Stimulated activated CD4-positive, alpha-beta T cell treated with anti-CD3 and anti-CD28 coated beads, Interleukin-12 subunit alpha, Interleukin-12 subunit beta, amount 100 ng/mL, for 48 hours (primary cell): ENCODE results near the gene LRRC25.
"Not testable (repeated sequence)": the region's sequence is repeated elsewhere in the genome, so short reads cannot be mapped to it uniquely, and the experiment has no call there.

Experiments
- DNase-seq, 3 donors: peaks; one replicate each; pipeline ENCODE4 v3.0.0-alpha.2; 2020; ENCODE audit warnings: low read depth in 2 of 3, low spot score in 1 of 3

LRRC25 gene

DNA sequence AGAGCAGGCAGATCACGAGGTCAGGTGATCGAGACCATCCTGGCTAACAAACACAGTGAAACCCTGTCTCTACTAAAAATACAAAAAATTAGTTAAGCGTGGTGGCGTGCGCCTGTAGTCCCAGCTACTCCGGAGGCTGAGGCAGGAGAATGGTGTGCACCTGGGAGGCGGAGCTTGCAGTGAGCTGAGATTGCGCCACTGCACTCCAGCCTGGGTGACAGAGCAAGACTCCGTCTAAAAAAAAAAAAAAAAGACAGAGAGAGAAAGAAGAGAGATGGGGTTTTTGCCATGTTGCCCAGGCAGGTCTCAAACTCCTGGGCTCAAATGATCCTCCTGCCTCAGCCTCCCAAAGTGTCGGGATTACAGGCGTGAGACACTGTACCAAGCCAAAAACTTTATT lies 8.3 kb upstream of the LRRC25 start:
- DNase-seq: not testable (repeated sequence)

DNA sequence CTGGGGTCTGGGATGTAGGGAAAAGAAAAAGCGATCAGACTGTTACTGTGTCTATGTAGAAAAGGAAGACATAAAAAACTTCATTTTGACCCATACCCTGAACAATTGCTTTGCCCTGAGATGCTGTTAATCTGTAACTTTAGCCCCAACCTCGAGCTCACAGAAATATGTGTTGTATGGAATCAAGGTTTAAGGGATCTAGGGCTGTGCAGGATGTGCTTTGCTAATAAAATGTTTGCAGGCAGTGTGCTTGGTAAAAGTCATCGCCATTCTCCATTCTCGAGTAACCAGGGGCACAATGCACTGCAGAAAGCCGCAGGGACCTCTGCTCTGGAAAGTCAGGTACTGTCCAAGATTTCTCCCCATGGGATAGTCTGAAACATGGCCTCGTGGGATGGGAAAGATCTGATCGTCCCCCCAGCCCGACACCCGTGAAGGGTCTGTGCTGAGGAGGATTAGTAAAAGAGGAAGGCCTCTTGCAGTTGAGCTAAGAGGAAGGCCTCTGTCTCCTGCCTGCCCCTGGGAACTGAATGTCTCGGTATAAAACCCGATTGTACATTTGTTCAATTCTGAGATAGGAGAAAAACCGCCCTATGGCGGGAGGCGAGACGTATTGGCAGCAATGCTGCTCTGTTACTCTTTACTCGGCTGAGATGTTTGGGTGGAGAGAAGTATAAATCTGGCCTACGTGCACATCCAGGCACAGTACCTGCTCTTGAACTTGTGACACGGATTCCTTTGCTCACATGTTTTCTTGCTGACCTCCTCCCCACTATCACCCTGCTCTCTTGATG lies 5.2 kb upstream of the LRRC25 start:
- not testable (repeated sequence) for DNase-seq

DNA sequence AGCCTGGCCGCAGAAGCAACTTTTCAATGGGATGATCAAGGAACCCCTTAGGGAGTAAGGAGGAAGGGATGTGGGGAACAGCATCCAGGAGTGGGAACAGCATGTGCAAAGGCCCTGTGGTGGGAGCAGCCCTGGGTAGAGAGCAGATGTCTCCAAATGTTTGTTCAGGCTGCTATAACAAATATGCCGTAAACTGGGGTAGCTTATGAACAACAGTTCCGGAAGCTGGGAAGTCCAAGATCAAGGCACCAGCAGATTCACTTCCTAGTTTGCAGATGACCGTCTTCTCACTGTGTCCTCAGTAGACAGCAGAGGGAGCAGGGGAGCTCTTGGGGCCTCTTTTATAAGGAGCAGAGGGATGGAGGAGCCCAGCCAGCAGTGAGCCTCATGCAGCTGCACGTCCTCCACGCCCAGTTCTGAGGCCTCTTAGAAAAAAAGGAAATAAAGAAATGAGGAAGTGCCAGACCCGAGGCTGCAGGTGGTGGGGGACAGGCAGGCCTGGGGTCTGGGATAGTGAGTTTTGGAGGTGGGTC lies 4.2 kb upstream of the LRRC25 start:
- DNase-seq: no peak

DNA sequence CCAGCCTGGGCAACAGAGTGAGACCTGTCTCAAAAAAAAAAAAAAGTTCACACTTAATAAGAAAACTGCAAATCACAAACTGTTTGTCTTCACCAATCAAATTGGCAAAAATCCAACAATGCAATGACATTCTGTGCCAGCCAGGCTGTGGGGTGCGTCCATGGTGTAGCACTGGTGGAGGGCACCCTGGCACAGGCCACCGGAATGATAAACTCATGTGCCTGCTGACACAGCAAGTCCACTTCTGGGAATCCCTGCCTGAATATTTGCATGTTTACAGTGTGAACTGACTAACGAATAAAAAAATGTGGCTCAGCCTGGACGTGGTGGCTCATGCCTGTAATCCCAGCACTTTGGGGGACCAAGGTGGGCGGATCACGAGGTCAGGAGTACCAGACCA lies 1.6 kb upstream of the LRRC25 start:
- no peak for DNase-seq

DNA sequence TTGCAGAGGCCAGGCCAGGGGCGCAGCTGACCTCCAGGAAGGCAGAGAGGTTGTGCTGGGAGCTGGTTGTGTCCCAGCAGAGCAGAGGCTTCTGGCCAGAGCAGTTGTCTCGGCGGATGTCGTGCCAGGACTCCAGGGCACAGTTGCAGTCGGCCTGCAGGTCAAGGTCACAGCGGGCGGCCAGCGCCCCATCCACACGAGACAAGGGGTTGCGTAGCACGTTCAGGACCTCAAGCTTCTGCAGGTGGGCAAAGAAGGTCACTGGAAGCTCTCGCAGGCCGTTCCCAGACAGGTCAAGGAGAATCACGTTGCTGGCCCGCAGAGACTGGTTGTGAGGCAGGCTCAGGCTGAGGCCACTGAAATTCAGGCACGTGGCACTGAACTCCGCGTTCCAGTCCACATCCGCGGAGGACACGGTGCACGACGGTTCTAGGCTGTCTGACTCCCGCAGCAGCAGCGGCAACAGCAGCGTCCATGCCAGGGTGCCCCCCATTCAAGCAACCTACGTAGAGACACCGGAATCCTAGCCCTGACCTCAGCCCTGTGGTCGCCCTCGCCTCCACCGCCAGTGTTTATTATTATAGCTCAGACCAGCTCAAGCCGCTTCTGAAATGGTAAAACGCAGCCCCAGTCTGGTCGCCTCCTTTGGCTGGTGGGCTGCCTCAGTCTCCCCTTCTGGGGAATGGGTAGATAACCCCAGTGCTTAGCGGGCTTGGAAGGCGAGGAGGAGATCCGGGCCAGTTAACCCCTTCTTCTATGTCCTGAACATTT lies 766 bp downstream of the LRRC25 start:
- no peak for DNase-seq

DNA sequence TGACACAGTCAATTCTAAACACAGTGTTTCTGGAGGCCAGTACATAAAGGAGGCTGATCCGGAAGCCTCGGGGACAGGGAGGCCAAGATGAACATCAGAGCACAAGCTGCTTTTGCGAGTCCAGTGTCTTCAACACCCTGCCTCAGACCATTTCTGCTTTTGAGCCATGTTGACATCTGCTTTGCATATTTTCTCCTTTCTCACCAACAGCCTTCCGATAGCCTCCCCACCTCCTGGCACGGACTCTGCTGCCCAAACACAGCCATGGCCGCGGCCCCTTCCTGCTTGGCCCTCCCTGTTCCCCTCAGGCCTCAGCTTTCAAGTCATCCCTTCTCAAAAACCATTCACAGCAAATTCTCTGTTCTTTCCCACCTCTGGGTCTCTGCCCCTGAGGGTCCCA lies 3.6 kb downstream of the LRRC25 start:
- no peak for DNase-seq

DNA sequence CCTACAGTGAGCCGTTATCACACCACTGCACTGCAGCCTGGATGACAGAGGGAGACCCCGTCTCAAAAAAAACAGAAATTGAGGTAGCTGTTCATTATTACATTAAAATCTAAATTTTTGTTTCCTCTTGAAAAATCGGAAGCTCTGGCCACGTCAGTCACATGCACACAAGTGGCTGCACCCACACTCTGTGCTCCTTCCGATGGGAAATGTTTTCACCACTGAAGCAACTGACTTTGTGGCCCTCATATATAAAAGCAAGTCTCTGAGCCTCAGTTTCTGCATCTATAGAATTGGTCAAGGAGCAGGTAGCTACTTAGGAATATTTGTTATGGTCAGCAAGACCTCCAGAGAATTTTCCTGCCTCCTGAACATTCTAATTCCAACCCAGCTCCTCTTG lies 4.5 kb downstream of the LRRC25 start:
- no peak for DNase-seq

DNA sequence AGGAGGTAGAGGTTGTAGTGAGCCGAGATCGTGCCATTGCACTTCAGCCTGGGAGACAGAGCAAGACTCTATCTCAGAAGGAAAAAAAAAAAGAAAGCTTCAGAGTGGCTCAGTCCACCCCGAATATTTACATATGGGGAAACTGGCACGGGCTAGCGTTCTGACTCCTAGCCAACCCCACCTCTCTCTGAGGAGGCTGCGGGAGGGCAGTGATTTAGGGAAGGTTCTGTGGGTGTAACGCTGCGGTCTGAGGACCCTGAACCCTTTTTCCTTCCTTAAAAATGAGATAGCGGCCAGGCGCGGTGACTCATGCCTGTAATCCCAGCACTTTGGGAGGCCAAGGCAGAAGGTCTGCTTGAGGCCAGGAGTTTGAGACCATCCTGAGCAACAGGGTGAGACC lies 5.0 kb downstream of the LRRC25 start:
- DNase-seq: no peak

DNA sequence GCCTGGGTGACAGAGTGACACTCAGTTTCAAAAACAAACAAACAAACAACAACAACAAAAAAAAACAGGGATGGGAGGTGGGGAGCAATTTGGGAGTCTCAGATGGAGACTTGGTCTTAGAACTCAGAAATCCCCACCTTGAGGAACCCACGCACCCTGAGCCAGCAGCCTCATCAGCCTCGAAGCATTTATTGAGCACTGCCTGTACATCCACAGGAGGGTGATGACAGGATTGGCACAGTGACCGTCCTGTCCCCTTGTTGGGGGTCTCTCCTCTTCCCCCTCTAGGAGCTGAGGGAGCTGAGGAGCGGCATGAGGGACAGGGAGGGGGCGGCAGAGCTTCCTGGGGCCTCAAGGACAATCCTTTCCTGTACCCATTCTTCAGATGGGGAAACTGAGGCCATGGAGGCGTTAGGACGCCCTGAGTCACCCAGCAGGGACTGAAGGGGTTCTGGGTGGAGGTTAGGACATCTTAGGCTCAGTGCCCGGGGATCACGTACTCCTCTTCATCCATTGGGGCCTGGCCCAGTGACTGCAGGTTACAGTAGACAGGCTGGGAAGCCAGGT lies 5.8 kb downstream of the LRRC25 start:
- DNase-seq: no peak

DNA sequence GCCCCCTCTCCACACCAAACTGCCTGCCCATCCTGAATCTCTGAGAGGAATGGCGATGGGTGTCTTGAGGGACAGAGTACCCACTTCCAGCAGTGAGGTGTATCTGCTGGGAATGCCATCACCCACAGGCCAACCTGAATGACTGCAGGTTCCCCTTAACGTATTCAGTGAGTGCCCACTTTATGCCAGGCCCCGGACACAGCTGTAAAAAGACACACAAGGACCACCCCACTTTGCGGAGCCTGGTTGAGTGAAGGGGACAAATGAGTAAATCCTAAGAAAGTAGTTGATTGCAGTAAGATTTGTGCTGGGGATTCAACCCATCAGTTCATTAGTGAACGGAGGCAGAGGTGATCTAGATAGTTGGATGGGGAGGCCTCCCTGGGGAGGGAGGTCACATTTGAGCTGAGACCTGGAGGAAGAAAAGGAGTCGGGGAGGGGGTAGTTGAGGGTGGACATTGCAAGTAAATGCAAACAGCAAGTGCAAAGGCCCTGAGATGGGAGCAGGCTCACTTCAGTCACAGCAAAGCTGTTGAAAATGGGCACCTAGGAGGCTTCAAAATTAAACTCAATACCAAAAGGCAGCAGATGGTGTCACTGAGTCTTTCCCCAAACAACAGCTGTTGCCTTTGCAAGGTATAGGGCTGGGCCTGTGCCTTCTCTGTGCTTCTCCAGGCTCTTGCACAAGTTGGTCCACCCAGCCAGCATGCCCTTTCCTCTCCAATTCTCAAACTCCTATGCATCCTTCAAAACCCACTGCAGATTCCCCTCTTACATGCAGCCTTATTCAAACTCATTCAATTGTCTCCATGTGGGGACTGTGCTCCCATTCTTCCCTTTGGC lies 7.1 kb downstream of the LRRC25 start:
- no peak for DNase-seq

DNA sequence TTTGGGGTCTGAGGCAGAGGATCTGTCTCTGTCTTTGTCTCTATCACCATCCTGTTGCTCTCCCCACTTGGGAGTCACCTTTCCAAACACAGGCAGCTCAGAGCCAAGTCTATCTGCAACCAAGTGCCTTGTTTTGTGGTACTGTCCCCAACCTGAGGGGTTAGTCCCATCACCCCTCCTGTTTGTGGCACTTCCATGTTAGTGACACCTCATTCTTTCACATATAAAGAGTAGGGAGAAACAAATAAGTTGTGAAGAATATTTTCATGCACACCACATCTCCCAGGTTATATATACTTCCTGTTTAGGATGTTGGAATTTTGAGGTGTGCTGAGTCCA lies 7.7 kb downstream of the LRRC25 start:
- DNase-seq: no peak

DNA sequence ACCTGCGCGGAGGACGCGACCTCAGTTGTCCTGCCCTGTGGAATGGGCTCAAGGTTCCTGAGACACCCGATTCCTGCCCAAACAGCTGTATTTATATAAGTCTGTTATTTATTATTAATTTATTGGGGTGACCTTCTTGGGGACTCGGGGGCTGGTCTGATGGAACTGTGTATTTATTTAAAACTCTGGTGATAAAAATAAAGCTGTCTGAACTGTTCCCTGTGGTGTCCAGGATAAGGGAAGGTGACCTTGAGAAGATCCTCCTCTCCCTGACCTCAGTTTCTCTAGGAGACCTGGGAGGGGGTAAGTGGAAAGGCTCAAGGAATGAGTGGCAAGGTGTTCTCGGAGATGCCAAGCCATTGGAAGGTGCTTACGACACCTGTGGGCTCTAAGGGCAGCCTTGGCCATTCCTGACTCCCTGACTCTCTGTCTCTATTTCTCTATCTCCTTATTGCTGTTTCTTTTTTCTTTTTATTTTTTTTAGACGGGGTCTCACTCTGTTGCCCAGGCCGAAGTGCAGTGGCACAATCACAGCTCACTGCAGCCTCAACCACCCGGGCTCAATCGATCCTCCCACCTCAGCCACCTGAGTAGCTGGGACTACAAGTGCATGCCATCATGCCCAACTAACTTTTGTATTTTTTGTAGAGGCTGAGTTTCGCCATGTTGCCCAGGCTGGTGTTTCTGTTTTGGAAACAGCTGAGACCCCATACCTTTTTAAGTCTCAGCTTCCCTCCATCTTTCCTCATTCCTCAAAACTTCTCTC lies 8.3 kb downstream of the LRRC25 start:
- DNase-seq: no peak

DNA sequence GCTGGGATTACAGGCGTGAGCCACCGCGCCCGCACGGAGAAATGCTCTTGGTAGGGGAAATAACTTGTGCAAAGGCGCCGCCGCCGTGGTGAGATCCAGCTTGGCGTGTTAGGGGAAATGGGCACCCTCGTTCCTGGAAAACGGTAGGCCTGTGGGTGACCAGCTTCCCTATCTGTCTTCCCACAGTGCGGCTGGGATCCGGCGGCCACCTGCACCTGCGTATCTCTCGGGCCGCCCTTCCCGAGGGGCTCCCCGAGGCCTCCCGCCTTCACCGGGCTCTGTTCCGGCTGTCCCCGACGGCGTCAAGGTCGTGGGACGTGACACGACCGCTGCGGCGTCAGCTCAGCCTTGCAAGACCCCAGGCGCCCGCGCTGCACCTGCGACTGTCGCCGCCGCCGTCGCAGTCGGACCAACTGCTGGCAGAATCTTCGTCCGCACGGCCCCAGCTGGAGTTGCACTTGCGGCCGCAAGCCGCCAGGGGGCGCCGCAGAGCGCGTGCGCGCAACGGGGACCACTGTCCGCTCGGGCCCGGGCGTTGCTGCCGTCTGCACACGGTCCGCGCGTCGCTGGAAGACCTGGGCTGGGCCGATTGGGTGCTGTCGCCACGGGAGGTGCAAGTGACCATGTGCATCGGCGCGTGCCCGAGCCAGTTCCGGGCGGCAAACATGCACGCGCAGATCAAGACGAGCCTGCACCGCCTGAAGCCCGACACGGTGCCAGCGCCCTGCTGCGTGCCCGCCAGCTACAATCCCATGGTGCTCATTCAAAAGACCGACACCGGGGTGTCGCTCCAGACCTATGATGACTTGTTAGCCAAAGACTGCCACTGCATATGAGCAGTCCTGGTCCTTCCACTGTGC lies 9.1 kb downstream of the LRRC25 start:
- peak; percentile 53 to 83 (median 73) for DNase-seq

DNA sequence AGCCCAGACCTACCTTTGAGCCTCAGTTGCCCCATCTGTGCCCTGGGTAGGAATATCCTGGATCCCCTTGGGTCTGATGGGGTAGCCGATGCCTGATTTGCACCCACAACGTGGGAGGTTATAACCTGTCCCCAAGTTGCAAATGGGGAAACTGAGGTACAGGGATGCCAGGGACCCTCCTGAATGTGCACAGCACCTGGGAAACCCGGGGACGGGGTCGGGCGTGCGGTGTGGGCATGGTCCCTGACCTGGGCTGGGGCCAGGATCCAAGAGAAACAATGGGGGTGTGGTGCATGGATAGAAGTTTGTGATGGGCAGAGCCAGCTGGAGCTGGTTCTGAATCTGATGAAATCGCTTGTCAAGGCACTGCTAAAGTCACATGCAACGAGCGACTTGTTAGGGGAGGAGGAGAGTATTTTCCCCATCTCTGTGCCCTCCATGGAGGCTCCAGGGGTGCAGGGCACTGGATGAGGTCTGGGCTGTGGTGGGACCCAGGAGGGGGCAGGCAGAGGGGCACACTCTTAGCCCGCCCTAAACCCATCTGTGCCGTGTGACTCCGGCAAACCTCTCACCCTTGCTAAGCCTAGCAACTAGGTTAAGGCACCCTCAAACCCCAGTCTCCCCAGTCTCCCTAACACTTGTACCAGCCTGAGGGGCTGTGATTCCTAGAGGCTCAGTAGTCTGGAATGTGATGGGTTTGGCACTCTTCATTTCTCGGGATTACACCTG lies 10.7 kb downstream of the LRRC25 start:
- no peak for DNase-seq

DNA sequence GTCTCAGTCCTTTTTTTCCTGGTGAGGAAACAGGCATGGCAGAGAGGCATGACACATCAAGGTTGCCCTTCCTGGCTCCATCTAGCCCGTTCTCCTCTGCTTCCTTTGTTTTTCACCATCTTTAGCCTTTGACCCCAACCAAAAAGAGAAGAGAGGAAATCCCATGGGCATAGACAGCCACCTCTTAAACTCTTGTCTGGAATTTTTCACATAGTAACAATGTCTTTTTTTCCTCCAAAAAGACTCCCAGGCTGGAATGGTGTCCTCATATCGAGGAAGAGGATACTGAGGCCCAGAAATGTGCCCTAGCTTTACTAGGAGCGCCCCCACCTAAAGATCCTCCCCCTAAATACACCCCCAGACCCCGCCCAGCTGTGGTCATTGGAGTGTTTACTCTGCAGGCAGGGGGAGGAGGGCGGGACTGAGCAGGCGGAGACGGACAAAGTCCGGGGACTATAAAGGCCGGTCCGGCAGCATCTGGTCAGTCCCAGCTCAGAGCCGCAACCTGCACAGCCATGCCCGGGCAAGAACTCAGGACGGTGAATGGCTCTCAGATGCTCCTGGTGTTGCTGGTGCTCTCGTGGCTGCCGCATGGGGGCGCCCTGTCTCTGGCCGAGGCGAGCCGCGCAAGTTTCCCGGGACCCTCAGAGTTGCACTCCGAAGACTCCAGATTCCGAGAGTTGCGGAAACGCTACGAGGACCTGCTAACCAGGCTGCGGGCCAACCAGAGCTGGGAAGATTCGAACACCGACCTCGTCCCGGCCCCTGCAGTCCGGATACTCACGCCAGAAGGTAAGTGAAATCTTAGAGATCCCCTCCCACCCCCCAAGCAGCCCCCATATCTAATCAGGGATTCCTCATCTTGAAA lies 11.5 kb downstream of the LRRC25 start, which contains the start of gene GDF15:
Gene GDF15, plus strand, starts transcription at position 484 of the 868 bp plus-strand sequence. Its CDS starts 32 bp downstream, at position 516.
- DNase-seq: peak in 1 of 3 donors; percentile 25

DNA sequence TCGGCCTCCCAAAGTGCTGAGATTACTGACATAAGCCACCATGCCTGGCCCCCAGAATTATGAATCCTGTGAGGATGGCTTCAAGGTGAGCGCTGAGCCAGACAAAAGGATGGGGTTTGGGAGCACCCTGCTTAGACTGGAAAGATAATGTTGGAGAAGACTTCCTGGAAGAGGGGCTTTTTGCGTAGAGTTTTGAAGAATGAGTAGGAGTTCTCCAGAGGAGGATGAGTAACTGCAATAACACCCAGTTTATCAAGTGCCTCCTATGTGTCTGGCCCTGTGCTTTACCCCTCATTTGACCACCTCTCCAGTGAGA lies 12.1 kb downstream of the LRRC25 start:
- no peak for DNase-seq

DNA sequence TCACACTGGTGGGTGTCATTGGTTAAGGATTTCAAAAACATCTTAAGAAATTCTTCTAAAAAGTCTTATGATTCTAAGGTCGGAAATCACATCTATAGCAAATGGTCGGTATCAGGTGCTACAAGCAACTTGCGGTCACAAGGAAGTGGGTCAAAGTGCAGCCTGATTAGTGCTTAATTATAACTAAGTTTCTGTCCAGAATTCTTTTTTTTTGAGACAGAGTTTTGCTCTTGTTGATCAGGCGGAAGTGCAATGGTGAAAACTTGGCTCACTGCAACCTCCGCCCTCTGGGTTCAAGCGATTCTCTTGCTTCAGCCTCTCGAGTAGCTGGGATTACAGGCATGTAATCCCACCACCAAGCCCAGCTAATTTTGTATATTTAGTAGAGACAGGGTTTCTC lies 12.6 kb downstream of the LRRC25 start:
- DNase-seq: no peak

DNA sequence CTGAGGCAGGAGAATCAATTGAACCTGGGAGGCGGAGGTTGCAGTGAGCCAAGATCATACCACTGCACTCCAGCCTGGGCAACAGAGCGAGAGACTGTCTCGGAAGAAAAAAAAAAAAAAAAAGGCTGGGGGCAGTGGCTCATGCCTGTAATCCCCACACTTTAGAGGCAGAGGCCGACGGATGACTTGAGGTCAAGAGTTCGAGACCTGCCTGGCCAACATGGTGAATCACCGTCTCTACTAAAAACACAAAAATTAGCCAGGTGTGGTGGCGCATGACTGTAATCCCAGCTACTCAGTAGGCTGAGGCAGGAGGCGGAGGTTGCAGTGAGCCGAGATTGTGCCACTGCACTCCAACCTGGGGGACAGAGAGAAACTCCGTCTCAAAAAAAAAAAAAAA lies 13.8 kb downstream of the LRRC25 start:
- not testable (repeated sequence) for DNase-seq
